H1 (cell line): ENCODE data around the gene PTTG1IP2.

Source experiments
- ASH2L ChIP-seq: fragments of 200-600, 300-600 bp; sonication (generic); IDR thresholded peaks from one replicate; pipeline ENCODE4 v1.7.1; 2017; ENCODE audit warnings: low read length
- CHD1 ChIP-seq: IDR thresholded peaks from 2 replicates; pipeline ENCODE4 v1.6.1; 2012; ENCODE audit warnings: low read depth, low read length, improper control_type of control experiment
- EGR1 ChIP-seq: IDR thresholded peaks from 2 replicates; pipeline ENCODE4 v1.6.1; 2011; ENCODE audit warnings: low read depth, low read length, borderline replicate concordance
- EP300 ChIP-seq, 2 experiments: IDR thresholded peaks; 1 replicate in 1 of 2; 2 replicates in 1 of 2; pipeline ENCODE4 v1.6.1; 2011 to 2012; ENCODE audit warnings: low read depth in 2 of 2, low read length in 2 of 2, mild to moderate bottlenecking in 2 of 2, borderline replicate concordance in 1 of 2, inconsistent platforms in 1 of 2, moderate library complexity in 1 of 2
- EZH2 ChIP-seq: fragments of 200-600 bp; sonication (generic); IDR thresholded peaks from 2 replicates; pipeline ENCODE4 v1.7.1; 2012; ENCODE audit warnings: low read depth, mild to moderate bottlenecking, moderate library complexity, low read length, inconsistent platforms; ENCODE audit not compliant: severe bottlenecking
- FOSL1 ChIP-seq: IDR thresholded peaks from 2 replicates; pipeline ENCODE4 v1.6.1; 2011; ENCODE audit warnings: mild to moderate bottlenecking, low read depth, low read length, moderate library complexity; ENCODE audit not compliant: insufficient read depth
- PHF8 ChIP-seq: fragments of 200-600 bp; sonication (generic); conservative IDR thresholded peaks from 2 replicates; pipeline ENCODE4 v1.7.1; 2012; ENCODE audit warnings: low read depth, mild to moderate bottlenecking, inconsistent platforms, low read length, moderate library complexity
- POLR2A ChIP-seq, 2 experiments: IDR thresholded peaks; 1 replicate in 1 of 2; 2 replicates in 1 of 2; pipeline ENCODE4 v1.6.1; 2011; ENCODE audit warnings: low read depth in 2 of 2, low read length in 2 of 2, mild to moderate bottlenecking in 2 of 2; ENCODE audit errors: control extremely low read depth in 1 of 2
- POLR2AphosphoS5 ChIP-seq: IDR thresholded peaks from 2 replicates; pipeline ENCODE4 v1.6.1; 2011; ENCODE audit warnings: low read depth, low read length
- RAD21 ChIP-seq, 2 experiments: IDR thresholded peaks in 1 of 2; conservative IDR thresholded peaks in 1 of 2; 2 replicates each; pipeline ENCODE4 v1.6.1; 2011; ENCODE audit warnings: low read depth in 2 of 2, low read length in 2 of 2, improper control_type of control experiment in 1 of 2, inconsistent platforms in 1 of 2, mild to moderate bottlenecking in 1 of 2, moderate library complexity in 1 of 2
- SRF ChIP-seq: IDR thresholded peaks from 2 replicates; pipeline ENCODE4 v1.6.1; 2011; ENCODE audit warnings: mild to moderate bottlenecking, low read depth, low read length, moderate library complexity
- TAF1 ChIP-seq: IDR thresholded peaks from 2 replicates; pipeline ENCODE4 v1.6.1; 2011; ENCODE audit warnings: mild to moderate bottlenecking, low read depth, low read length
- TCF12 ChIP-seq: IDR thresholded peaks from 2 replicates; pipeline ENCODE4 v1.6.1; 2011; ENCODE audit warnings: low read depth, mild to moderate bottlenecking, low read length
- TF ChIP-seq, protein P1 (sequence below), 3 experiments: IDR thresholded peaks; 1 replicate in 2 of 3; 2 replicates in 1 of 3; pipeline versions ENCODE4 v1.5.1 to v1.6.1; 2011; ENCODE audit warnings: low read length in 3 of 3, mild to moderate bottlenecking in 3 of 3, inconsistent platforms in 2 of 3, low read depth in 1 of 3, moderate library complexity in 1 of 3; ENCODE audit not compliant: insufficient read depth in 1 of 3; ENCODE audit errors: control extremely low read depth in 1 of 3

GRCh38 chr7:90532231-90532929, 62.9 kb downstream of the PTTG1IP2 start:
- TF ChIP-seq TCF12 (no peak), POLR2A (IDR thresholded peaks at IDR 0.05; ENCODE audit: control extremely low read depth in 1 of 2, low read depth in 2 of 2, low read length in 2 of 2) (no peak), EZH2 (no peak), ASH2L (no peak), EP300 (IDR thresholded peaks at IDR 0.05; ENCODE audit: borderline replicate concordance in 1 of 2, low read depth in 2 of 2, low read length in 2 of 2) (no peak), TAF1 (no peak), PHF8 (no peak), POLR2AphosphoS5 (no peak), FOSL1 (no peak), EGR1 (no peak), SRF (no peak), RAD21 (IDR thresholded peaks at IDR 0.05 in 1 of 2, conservative IDR thresholded peaks at IDR 0.05 in 1 of 2; ENCODE audit: low read depth in 2 of 2, low read length in 2 of 2) (no peak), CHD1 (no peak)
- TF ChIP-seq, protein P1, sequence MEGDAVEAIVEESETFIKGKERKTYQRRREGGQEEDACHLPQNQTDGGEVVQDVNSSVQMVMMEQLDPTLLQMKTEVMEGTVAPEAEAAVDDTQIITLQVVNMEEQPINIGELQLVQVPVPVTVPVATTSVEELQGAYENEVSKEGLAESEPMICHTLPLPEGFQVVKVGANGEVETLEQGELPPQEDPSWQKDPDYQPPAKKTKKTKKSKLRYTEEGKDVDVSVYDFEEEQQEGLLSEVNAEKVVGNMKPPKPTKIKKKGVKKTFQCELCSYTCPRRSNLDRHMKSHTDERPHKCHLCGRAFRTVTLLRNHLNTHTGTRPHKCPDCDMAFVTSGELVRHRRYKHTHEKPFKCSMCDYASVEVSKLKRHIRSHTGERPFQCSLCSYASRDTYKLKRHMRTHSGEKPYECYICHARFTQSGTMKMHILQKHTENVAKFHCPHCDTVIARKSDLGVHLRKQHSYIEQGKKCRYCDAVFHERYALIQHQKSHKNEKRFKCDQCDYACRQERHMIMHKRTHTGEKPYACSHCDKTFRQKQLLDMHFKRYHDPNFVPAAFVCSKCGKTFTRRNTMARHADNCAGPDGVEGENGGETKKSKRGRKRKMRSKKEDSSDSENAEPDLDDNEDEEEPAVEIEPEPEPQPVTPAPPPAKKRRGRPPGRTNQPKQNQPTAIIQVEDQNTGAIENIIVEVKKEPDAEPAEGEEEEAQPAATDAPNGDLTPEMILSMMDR (IDR thresholded peaks at IDR 0.05; ENCODE audit: control extremely low read depth in 1 of 3, insufficient read depth in 1 of 3, low read depth in 1 of 3, low read length in 3 of 3), result no peak
